Panc1 (cell line): ENCODE measurements around the gene UPK3B. TPM values are rescaled to one million over a fixed set of nuclear protein-coding genes. Genes with fewer than 3 reads are reported as not detected.
"Not testable (repeated sequence)": the region's sequence is repeated elsewhere in the genome, so short reads cannot be mapped to it uniquely, and the experiment has no call there.

Source experiments
- ATAC-seq: fragments of 200-7000 bp; cut with Tn5 transposase; 2 replicates; pipeline ENCODE4 v1.9.1; 2020; ENCODE audit warnings: mild to moderate bottlenecking, moderate library complexity
- BruUV-seq: library from RNA; stranded (reverse); fragments of 400-500 nt; replicated peaks from 2 replicates; lab custom pipeline; 2021; lab: Mats Ljungman, UMichigan
- CTCF ChIA-PET: fragments of 300-600 bp; sonication (Branson Sonifier 250); formaldehyde crosslinking; loops from one replicate; lab custom pipeline; 2022; ENCODE audit warnings: antibody characterized with exemption; lab: Charles Lee
- POLR2A ChIA-PET: fragments of 300-600 bp; sonication (Branson Sonifier 250); formaldehyde crosslinking; loops from one replicate; lab custom pipeline; 2022; ENCODE audit warnings: antibody characterized with exemption; lab: Charles Lee
- DNase-seq: peaks from one replicate; pipeline ENCODE4 v3.0.0-alpha.2; 2010; ENCODE audit warnings: low read depth, low spot score
- H3K27ac ChIP-seq: 2 replicates; pipeline ENCODE4 v1.5.1; 2011; ENCODE audit warnings: mild to moderate bottlenecking, low read length, inconsistent platforms
- H3K27me3 ChIP-seq: fragments of 200-500 bp; sonication (Bioruptor generic); 2 replicates; pipeline ENCODE4 v1.6.0; 2014; ENCODE audit warnings: low read length, inconsistent platforms; ENCODE audit not compliant: control insufficient read depth, insufficient read depth
- H3K36me3 ChIP-seq: fragments of 200-500 bp; sonication (Bioruptor generic); 2 replicates; pipeline ENCODE4 v1.5.1; 2014; ENCODE audit warnings: inconsistent platforms, mild to moderate bottlenecking, low read length, moderate library complexity; ENCODE audit not compliant: control insufficient read depth, insufficient read depth
- H3K4me1 ChIP-seq: 2 replicates; pipeline ENCODE4 v1.5.1; 2011; ENCODE audit warnings: inconsistent platforms, mild to moderate bottlenecking, low read length, moderate library complexity; ENCODE audit not compliant: control insufficient read depth, insufficient read depth
- H3K4me3 ChIP-seq, 2 experiments: 2 replicates each; pipeline ENCODE4 v1.5.1; 2011 to 2012; ENCODE audit warnings: low read depth in 2 of 2, low read length in 2 of 2, mild to moderate bottlenecking in 2 of 2, inconsistent platforms in 1 of 2, moderate library complexity in 1 of 2
- H3K9me3 ChIP-seq: fragments of 200-500 bp; sonication (Bioruptor generic); 2 replicates; pipeline ENCODE4 v1.5.1; 2014; ENCODE audit warnings: low read depth, mild to moderate bottlenecking, inconsistent platforms, low read length, moderate library complexity; ENCODE audit not compliant: control insufficient read depth, insufficient read depth
- in situ Hi-C: cut with HindIII; loops from 2 replicates; pipeline ENCODE4 v1.10.0; 2016; ENCODE audit warnings: low sequenced_read_pairs, low pct_unique_long_range_greater_than_20kb
- intact Hi-C: fragments of 100-400 bp; cut with micrococcal nuclease; formaldehyde crosslinking; loops from one replicate; pipeline ENCODE4 v1.10.0; 2022; ENCODE audit not compliant: unreplicated experiment
- total RNA-seq: library from RNA; stranded (reverse); gene quantifications from one replicate; pipeline ENCODE4 v1.2.1, GENCODE V29; 2021; ENCODE audit not compliant: unreplicated experiment

Gene UPK3B
- total RNA-seq, 1 experiment from 2014 or later = 9.8 TPM

- BruUV-seq, in situ Hi-C loops, DNase-seq: not testable (repeated sequence)
These were observed 30.7 kb upstream of the UPK3B start for GRCh38 chr7:76479628-76480027.

GRCh38 chr7:76480403-76481253 is 29.7 kb upstream of the UPK3B start:
- H3K27me3 ChIP-seq, CTCF ChIA-PET, H3K9me3 ChIP-seq, H3K4me3 ChIP-seq, H3K36me3 ChIP-seq, H3K4me1 ChIP-seq, intact Hi-C loops, ATAC-seq, DNase-seq, BruUV-seq, in situ Hi-C loops, H3K27ac ChIP-seq, POLR2A ChIA-PET: not testable (repeated sequence)

More at GRCh38 chr7:76479628-76480027, 30.7 kb upstream of the UPK3B start:
- H3K36me3 ChIP-seq, H3K27me3 ChIP-seq, H3K4me3 ChIP-seq, H3K9me3 ChIP-seq, CTCF ChIA-PET, H3K4me1 ChIP-seq, H3K27ac ChIP-seq, ATAC-seq, intact Hi-C loops, POLR2A ChIA-PET: not testable (repeated sequence)

DNA sequence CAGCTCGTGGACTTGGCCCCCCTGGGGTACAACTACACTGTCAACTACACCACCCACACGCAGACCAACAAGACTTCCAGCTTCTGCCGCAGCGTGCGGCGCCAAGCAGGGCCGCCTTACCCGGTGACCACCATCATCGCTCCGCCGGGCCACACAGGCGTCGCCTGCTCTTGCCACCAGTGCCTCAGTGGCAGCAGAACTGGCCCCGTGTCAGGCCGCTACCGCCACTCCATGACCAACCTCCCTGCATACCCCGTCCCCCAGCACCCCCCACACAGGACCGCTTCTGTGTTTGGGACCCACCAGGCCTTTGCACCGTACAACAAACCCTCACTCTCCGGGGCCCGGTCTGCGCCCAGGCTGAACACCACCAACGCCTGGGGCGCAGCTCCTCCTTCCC is 27.7 kb upstream of the UPK3B start:
- H3K9me3 ChIP-seq, intact Hi-C loops, POLR2A ChIA-PET, H3K4me3 ChIP-seq, H3K4me1 ChIP-seq, DNase-seq, ATAC-seq, in situ Hi-C loops, BruUV-seq, H3K36me3 ChIP-seq, H3K27me3 ChIP-seq, H3K27ac ChIP-seq, CTCF ChIA-PET: not testable (repeated sequence)

DNA sequence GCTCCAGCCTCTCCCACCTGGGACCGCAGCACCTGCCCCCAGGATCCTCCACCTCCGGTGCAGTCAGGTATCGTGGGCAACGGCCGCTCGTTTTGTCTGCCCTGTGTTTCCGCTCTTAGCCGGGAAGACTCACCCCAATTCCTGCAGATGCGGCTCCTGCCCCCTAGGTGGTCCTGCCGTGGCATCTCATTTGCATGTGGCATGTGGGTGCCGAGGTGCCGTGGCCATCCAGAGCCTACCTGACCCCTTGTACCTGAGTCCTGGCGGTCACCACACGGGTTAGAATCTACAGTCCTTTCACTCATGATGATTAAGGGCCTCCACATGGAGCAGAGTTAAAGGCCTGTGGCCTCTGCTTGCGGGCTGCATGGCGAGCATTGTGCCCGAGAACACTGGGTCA is 27.3 kb upstream of the UPK3B start:
- H3K36me3 ChIP-seq, DNase-seq, H3K9me3 ChIP-seq, H3K4me1 ChIP-seq, ATAC-seq, intact Hi-C loops, H3K27ac ChIP-seq, POLR2A ChIA-PET, H3K27me3 ChIP-seq, H3K4me3 ChIP-seq, CTCF ChIA-PET, in situ Hi-C loops: not testable (repeated sequence)
- BruUV-seq = TSS peak; percentile 58

GRCh38 chr7:76484456-76484855 is 25.9 kb upstream of the UPK3B start:
- in situ Hi-C loops, H3K36me3 ChIP-seq, H3K4me1 ChIP-seq, POLR2A ChIA-PET, H3K27ac ChIP-seq, intact Hi-C loops, DNase-seq, H3K27me3 ChIP-seq, CTCF ChIA-PET, H3K4me3 ChIP-seq, ATAC-seq, H3K9me3 ChIP-seq: not testable (repeated sequence)
- TSS peak; percentile 61 for BruUV-seq

DNA sequence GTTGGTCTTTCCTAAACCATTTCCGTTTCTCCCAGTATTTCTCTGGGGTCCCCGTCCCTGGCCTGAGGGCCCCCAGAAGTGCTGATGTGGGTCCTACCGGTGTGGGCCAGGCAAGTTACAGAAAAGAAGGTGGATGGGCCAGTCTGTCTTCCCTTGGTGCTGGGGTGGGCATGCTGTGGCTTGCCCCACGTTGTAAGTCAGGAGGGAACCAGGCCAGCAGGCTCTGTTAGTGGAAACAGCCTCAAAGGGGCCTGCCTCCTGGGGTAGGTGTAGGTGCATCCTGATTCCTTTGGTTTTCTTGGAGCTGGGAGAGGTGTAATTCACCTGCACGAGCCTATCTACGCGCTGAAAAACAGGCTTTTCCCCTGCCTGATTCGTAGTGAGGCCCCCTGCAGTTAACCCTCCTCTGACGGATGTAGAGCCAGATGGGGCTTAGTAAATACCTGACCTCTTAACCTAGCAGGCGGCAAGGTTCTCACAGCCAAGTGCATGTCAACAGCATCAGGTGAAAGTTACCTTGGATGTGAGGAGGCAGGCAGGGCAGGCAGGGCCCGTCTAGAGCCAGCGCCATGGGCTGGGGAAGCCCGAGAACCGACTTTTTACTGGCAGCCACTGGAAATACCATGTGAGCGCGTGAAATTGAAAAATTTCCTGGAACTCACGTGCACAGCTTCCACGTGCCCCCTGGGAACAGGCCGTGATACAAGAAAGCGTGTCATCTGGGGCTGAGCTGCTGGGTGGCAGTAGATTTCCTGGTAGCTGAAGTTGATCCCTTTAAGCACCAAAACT is 24.3 kb upstream of the UPK3B start:
- H3K9me3 ChIP-seq, H3K27ac ChIP-seq, CTCF ChIA-PET, POLR2A ChIA-PET, H3K4me3 ChIP-seq, in situ Hi-C loops, H3K36me3 ChIP-seq, DNase-seq, H3K27me3 ChIP-seq, intact Hi-C loops, H3K4me1 ChIP-seq: not testable (repeated sequence)
- BruUV-seq = TSS peak; percentile 59
- peak; percentile 19; the same call in 1 of the 2 replicates for ATAC-seq

GRCh38 chr7:76486618-76487017 is 23.7 kb upstream of the UPK3B start:
- in situ Hi-C loops, H3K4me3 ChIP-seq, H3K9me3 ChIP-seq, intact Hi-C loops, H3K27ac ChIP-seq, H3K4me1 ChIP-seq, DNase-seq, H3K36me3 ChIP-seq, POLR2A ChIA-PET, CTCF ChIA-PET, H3K27me3 ChIP-seq, BruUV-seq: not testable (repeated sequence)
- peak; percentile 46 for ATAC-seq
